GM19238 (cell line): Measurements from ENCODE around the gene GSTO2.

Source experiments
- DNase-seq: peaks from one replicate; pipeline ENCODE4 v3.0.0; 2011; ENCODE audit warnings: low spot score; ENCODE audit not compliant: insufficient read length

The GSTO2 gene

GRCh38 chr10:104325436-104326435 is 56.8 kb downstream of the GSTO2 start:
- DNase-seq, result no peak

GRCh38 chr10:104326991-104327610 is 58.1 kb downstream of the GSTO2 start:
- DNase-seq, result no peak

- DNase-seq, result no peak
Measured at GRCh38 chr10:104327745-104328645, 59.0 kb downstream of the GSTO2 start.

- DNase-seq, result no peak
Measured at GRCh38 chr10:104328646-104328895, 59.6 kb downstream of the GSTO2 start.

GRCh38 chr10:104328896-104329710 is 60.1 kb downstream of the GSTO2 start:
- DNase-seq, result no peak

- no peak for DNase-seq
Measured at GRCh38 chr10:104329735-104330134, 60.8 kb downstream of the GSTO2 start.

- no peak for DNase-seq
Measured at GRCh38 chr10:104330168-104331110, 61.5 kb downstream of the GSTO2 start.

- DNase-seq, result no peak
Measured at GRCh38 chr10:104331208-104331838, 62.3 kb downstream of the GSTO2 start.

- DNase-seq, result no peak
Measured at GRCh38 chr10:104332243-104333031, 63.5 kb downstream of the GSTO2 start.

GRCh38 chr10:104333032-104333727 is 64.2 kb downstream of the GSTO2 start:
- no peak for DNase-seq

- no peak for DNase-seq
Measured at GRCh38 chr10:104333728-104334373, 64.9 kb downstream of the GSTO2 start.

- DNase-seq, result no peak
Measured at GRCh38 chr10:104334561-104334960, 65.6 kb downstream of the GSTO2 start.

- no peak for DNase-seq
Measured at GRCh38 chr10:104334965-104335650, 66.1 kb downstream of the GSTO2 start.

GRCh38 chr10:104336821-104337467 is 68.0 kb downstream of the GSTO2 start:
- no peak for DNase-seq

- no peak for DNase-seq
Measured at GRCh38 chr10:104337521-104337984, 68.6 kb downstream of the GSTO2 start.
